Neural progenitor cell (in vitro differentiated cells): ENCODE results near the gene HOXA11. TPM values are rescaled to one million over a fixed set of nuclear protein-coding genes. Genes with fewer than 3 reads are reported as not detected.

Experiments
- DNase-seq: peaks from one replicate; pipeline ENCODE4 v3.0.0-alpha.2; 2016; ENCODE audit warnings: low spot score
- H2AFZ ChIP-seq: fragments of 200-600 bp; sonication (generic); replicated peaks from 2 replicates; pipeline ENCODE4 v1.6.1; 2016; ENCODE audit warnings: antibody characterized with exemption
- H3F3A ChIP-seq: fragments of 200-600 bp; sonication (generic); 2 replicates; pipeline ENCODE4 v1.6.1; 2016; ENCODE audit warnings: antibody characterized with exemption, low read depth
- H3K27ac ChIP-seq: fragments of 200-600 bp; sonication (generic); 2 replicates; pipeline ENCODE4 v1.5.1; 2016; ENCODE audit warnings: mild to moderate bottlenecking
- H3K27me3 ChIP-seq: fragments of 200-600 bp; sonication (generic); 2 replicates; pipeline ENCODE4 v1.6.1; 2016; ENCODE audit warnings: mild to moderate bottlenecking, moderate library complexity
- H3K36me3 ChIP-seq: fragments of 200-600 bp; sonication (generic); 2 replicates; pipeline ENCODE4 v1.5.1; 2016
- H3K4me1 ChIP-seq: fragments of 200-600 bp; sonication (generic); 2 replicates; pipeline ENCODE4 v1.6.1; 2016; ENCODE audit warnings: mixed run types
- H3K4me2 ChIP-seq: fragments of 200-600 bp; sonication (generic); 2 replicates; pipeline ENCODE4 v1.6.1; 2016
- H3K4me3 ChIP-seq: fragments of 200-600 bp; sonication (generic); 2 replicates; pipeline ENCODE4 v1.5.1; 2016
- H3K79me2 ChIP-seq: fragments of 200-600 bp; sonication (generic); 2 replicates; pipeline ENCODE4 v1.6.1; 2016; ENCODE audit warnings: low read depth
- H3K9ac ChIP-seq: fragments of 200-600 bp; sonication (generic); 2 replicates; pipeline ENCODE4 v1.6.1; 2016
- H3K9me3 ChIP-seq: fragments of 200-600 bp; sonication (generic); 2 replicates; pipeline ENCODE4 v1.5.1; 2016; ENCODE audit warnings: low read depth
- H4K20me1 ChIP-seq: fragments of 200-600 bp; sonication (generic); 2 replicates; pipeline ENCODE4 v1.6.1; 2016; ENCODE audit warnings: low read depth
- H3K27ac Mint-ChIP-seq: 3 replicates; pipeline ENCODE4 v1.8.0; 2021; ENCODE audit warnings: mixed read lengths
- H3K27me3 Mint-ChIP-seq: 2 replicates; pipeline ENCODE4 v1.8.0; 2022; ENCODE audit warnings: low read depth, mild to moderate bottlenecking, inconsistent platforms, moderate library complexity, mixed read lengths; ENCODE audit not compliant: insufficient read depth
- H3K36me3 Mint-ChIP-seq: 3 replicates; pipeline ENCODE4 v1.8.0; 2021; ENCODE audit warnings: mixed read lengths
- H3K4me1 Mint-ChIP-seq: 3 replicates; pipeline ENCODE4 v1.8.0; 2021; ENCODE audit warnings: mixed read lengths
- H3K4me3 Mint-ChIP-seq: 3 replicates; pipeline ENCODE4 v1.8.0; 2021; ENCODE audit warnings: mild to moderate bottlenecking, moderate library complexity, mixed read lengths
- H3K9me3 Mint-ChIP-seq: 3 replicates; pipeline ENCODE4 v1.8.0; 2020; ENCODE audit warnings: mixed read lengths
- CTCF ChIP-seq: fragments of 200-600 bp; sonication (generic); IDR thresholded peaks from 2 replicates; pipeline ENCODE4 v1.5.1; 2017; ENCODE audit warnings: antibody characterized with exemption, mild to moderate bottlenecking
- EZH2 ChIP-seq: fragments of 200-600 bp; sonication (generic); IDR thresholded peaks from 2 replicates; pipeline ENCODE4 v1.6.1; 2017; ENCODE audit warnings: antibody characterized with exemption, mild to moderate bottlenecking, moderate library complexity
- EZH2phosphoT487 ChIP-seq: fragments of 200-600 bp; sonication (generic); IDR thresholded peaks from 2 replicates; pipeline ENCODE4 v1.6.1; 2017; ENCODE audit warnings: antibody characterized with exemption
- total RNA-seq: library from RNA; depleted of rRNA; stranded (reverse); fragments of >200 nt; gene quantifications from 2 replicates; pipeline ENCODE4 v1.2.3, GENCODE V29; 2015; ENCODE audit warnings: low replicate concordance

Gene HOXA11
- total RNA-seq, 1 donor from 2014 or later, result not detected

- Histone ChIP-seq H3K4me1 (no peaks in the 10 kb centered on the region), H3K9ac (no peak overlapping the region), H3F3A (no peaks in the 10 kb centered on the region), H2AFZ (no peak overlapping the region), H3K27ac (no peak overlapping the region), H3K79me2 (no peaks in the 10 kb centered on the region), H3K27me3 (peaks cover 100% of the 10 kb centered on the region), H4K20me1 (peaks cover 71% of the 10 kb centered on the region), H3K4me2 (no peak overlapping the region), H3K36me3 (no peaks in the 10 kb centered on the region), H3K4me3 (no peak overlapping the region), H3K9me3 (no peaks in the 10 kb centered on the region)
- peaks cover 94% of the 10 kb centered on the region for H3K27me3 Mint-ChIP-seq
- H3K4me1 Mint-ChIP-seq, result peaks cover 5% of the 10 kb centered on the region
- no peak overlapping the region for H3K27ac Mint-ChIP-seq
- H3K4me3 Mint-ChIP-seq, result no peak overlapping the region
- H3K36me3 Mint-ChIP-seq, result peaks cover 2% of the 10 kb centered on the region
- DNase-seq, result no peak
- peaks cover 30% of the 10 kb centered on the region for H3K9me3 Mint-ChIP-seq
- TF ChIP-seq EZH2 (peak; percentile 71), CTCF (no peak), EZH2phosphoT487 (peak; percentile 1)
Observed at GRCh38 chr7:27148756-27149641, 36.0 kb downstream of the HOXA11 start.

GRCh38 chr7:27148031-27148755 is 36.8 kb downstream of the HOXA11 start:
- no peak for DNase-seq
- Histone ChIP-seq H3K4me1 (peaks cover 4% of the 10 kb centered on the region), H3K9ac (no peak overlapping the region), H3K9me3 (no peaks in the 10 kb centered on the region), H3K4me3 (peak overlapping the region; percentile 5), H3K4me2 (peak overlapping the region; percentile 38), H3K79me2 (no peaks in the 10 kb centered on the region), H3F3A (no peaks in the 10 kb centered on the region), H4K20me1 (peaks cover 76% of the 10 kb centered on the region), H3K27ac (no peak overlapping the region), H3K27me3 (peaks cover 100% of the 10 kb centered on the region), H2AFZ (no peak overlapping the region), H3K36me3 (no peaks in the 10 kb centered on the region)
- peaks cover 92% of the 10 kb centered on the region for H3K27me3 Mint-ChIP-seq
- peaks cover 27% of the 10 kb centered on the region for H3K9me3 Mint-ChIP-seq
- peak overlapping the region; percentile 43 for H3K4me3 Mint-ChIP-seq
- no peak for TF ChIP-seq CTCF
- peak; percentile 86 for TF ChIP-seq EZH2
- peak; percentile 82 for TF ChIP-seq EZH2phosphoT487
- peaks cover under 1% of the 10 kb centered on the region for H3K36me3 Mint-ChIP-seq
- peaks cover 8% of the 10 kb centered on the region for H3K4me1 Mint-ChIP-seq
- H3K27ac Mint-ChIP-seq, result no peak overlapping the region

GRCh38 chr7:27147199-27148030 is 37.6 kb downstream of the HOXA11 start, which contains the start of gene HOXA6:
Gene HOXA6, minus strand, starts transcription at chr7:27147774. Its CDS starts 25 bp downstream, at chr7:27147749.
- peaks cover 100% of the 10 kb centered on the region for H3K27me3 ChIP-seq
- TF ChIP-seq EZH2phosphoT487, result peak; percentile 71
- no peak for TF ChIP-seq CTCF
- peak; percentile 88 for TF ChIP-seq EZH2
- peaks cover 12% of the 10 kb centered on the region for H3K4me1 Mint-ChIP-seq
- H3K4me3 Mint-ChIP-seq, result peak within 1 kb of the TSS; percentile 43
- peaks cover 29% of the 10 kb centered on the region for H3K9me3 Mint-ChIP-seq
- no peak within 1 kb of the TSS for H2AFZ ChIP-seq
- H3K27me3 Mint-ChIP-seq, result peaks cover 91% of the 10 kb centered on the region
- no peaks in the 10 kb centered on the region for H3K36me3 ChIP-seq
- H3F3A ChIP-seq, result no peaks in the 10 kb centered on the region
- peak within 1 kb of the TSS; percentile 38 for H3K4me2 ChIP-seq
- no peak within 1 kb of the TSS for H3K9ac ChIP-seq
- H3K9me3 ChIP-seq, result no peaks in the 10 kb centered on the region
- no peak within 1 kb of the TSS for H3K27ac Mint-ChIP-seq
- no peaks in the 10 kb centered on the region for H3K36me3 Mint-ChIP-seq
- no peak for DNase-seq
- H3K4me1 ChIP-seq, result peaks cover 7% of the 10 kb centered on the region
- no peak within 1 kb of the TSS for H3K27ac ChIP-seq
- H4K20me1 ChIP-seq, result peaks cover 76% of the 10 kb centered on the region
- H3K4me3 ChIP-seq, result peak within 1 kb of the TSS; percentile 5
- H3K79me2 ChIP-seq, result no peaks in the 10 kb centered on the region
